GM12892 (cell line): Measurements from ENCODE around the gene LNP1.

Experiments
- DNase-seq: peaks from one replicate; pipeline ENCODE4 v3.0.0; 2011; ENCODE audit not compliant: insufficient read length
- FAIRE-seq: peaks from 2 replicates; lab custom pipeline; 2011; peaks lifted over from hg19 to GRCh38; lab: Jason Lieb, UNC
- POLR2A ChIP-seq: IDR thresholded peaks from 2 replicates; pipeline ENCODE4 v1.6.1; 2011; ENCODE audit warnings: low read depth, low read length, control low read depth
- POLR2AphosphoS5 ChIP-seq: IDR thresholded peaks from 2 replicates; pipeline ENCODE4 v1.6.1; 2011; ENCODE audit warnings: low read depth, low read length, control low read depth
- TAF1 ChIP-seq: IDR thresholded peaks from 2 replicates; pipeline ENCODE4 v1.6.1; 2011; ENCODE audit warnings: low read depth, mild to moderate bottlenecking, control low read depth, low read length, borderline replicate concordance

The LNP1 gene

DNA sequence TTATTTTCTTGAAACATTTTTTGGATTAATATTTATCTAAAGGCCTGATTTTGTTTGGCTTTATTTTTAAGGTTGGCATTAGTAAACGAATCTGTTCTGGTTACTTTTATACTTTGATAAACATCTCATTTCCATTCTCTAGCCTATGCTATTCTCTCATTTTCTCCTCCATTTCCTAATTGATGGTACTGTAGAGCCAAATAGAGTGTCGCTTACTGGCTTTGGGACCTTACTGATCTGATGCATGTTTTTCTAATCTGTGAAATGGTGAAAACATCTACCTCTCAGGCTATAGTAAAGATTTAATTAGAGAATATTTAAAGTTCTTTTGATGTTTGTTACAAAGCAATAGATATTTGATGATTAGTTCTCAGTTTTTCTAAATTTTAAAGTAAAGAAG is 1.6 kb downstream of the LNP1 start:
- TF ChIP-seq POLR2A: no peak
- FAIRE-seq (no peak), DNase-seq (no peak)

DNA sequence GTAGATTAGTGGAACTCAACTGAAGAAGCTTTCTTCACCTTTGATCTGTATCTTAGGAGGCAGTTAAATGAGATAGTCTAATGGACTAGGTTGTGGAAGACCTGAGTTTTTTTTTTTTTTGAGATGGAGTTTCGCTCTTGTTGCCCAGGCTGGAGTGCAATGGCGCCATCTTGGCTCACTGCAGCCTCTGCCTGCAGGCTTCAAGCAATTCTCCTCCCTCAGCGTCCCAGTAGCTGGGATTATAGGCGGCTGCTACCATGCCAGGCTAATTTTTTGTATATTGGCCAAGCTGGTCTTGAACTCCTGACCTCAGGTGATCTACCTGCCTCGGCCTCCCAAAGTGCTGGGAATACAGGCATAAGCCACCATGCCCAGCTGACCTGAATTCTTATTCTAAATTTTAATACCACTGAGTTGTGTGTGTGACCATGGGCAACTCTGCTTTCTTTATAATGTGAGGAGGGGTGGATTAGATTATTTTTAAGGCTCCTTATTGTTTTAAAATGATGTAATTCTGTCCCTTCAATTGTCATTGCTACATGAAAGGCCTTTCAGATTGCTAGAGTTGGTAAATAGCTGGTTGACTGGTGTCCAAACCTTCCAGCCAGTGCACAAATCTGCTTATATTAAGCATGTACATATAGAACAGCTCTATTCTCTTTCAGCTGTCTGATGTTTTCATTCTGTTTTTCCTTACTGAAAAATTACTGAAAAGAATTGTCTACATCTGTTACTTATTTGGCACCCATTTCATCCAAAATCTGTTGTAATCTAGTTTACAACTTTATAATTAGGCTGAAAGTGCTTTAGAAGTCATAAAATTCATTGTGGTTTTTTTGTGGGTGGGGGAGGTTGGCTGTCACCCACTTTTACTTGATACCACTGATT is 2.3 kb downstream of the LNP1 start:
- DNase-seq: no peak
- TF ChIP-seq POLR2A (no peak), POLR2AphosphoS5 (no peak), TAF1 (no peak)
- no peak for FAIRE-seq

DNA sequence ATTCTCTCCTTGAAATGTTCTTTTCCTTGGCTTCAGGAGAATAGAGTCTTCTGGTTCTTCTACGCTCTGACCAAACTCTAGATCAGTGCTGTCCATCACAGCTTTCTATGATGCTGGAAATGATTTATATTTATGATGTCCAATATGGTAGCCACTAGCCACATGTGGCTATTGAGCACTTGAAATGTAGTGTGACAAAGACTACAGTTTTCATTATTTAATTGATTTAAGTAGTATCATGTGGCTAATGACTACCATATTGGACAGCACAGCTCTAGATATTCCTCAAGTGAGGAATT is 2.9 kb downstream of the LNP1 start:
- FAIRE-seq (no peak), DNase-seq (no peak)
- TF ChIP-seq POLR2A: no peak
- TF ChIP-seq POLR2AphosphoS5: no peak
- no peak for TF ChIP-seq TAF1

DNA sequence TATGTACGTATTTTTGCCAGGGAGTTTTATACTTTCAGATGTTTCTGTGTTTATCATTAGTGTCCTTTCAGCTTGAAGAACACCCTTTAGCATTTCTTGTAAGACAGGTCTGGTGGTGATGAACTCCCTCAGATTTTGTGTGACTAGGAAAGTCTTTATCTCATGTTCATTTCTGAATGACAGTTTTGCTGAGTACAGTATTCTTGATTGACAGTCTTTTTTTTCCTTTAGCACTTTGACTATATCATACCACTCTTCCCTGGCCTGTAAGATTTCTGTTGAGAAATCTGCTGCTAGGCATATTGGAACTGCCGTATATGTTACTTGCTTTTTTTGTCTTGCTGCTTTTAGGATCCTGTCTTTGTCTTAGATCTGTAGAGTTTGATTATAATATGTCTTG is 5.8 kb downstream of the LNP1 start:
- no peak for FAIRE-seq
- no peak for DNase-seq

DNA sequence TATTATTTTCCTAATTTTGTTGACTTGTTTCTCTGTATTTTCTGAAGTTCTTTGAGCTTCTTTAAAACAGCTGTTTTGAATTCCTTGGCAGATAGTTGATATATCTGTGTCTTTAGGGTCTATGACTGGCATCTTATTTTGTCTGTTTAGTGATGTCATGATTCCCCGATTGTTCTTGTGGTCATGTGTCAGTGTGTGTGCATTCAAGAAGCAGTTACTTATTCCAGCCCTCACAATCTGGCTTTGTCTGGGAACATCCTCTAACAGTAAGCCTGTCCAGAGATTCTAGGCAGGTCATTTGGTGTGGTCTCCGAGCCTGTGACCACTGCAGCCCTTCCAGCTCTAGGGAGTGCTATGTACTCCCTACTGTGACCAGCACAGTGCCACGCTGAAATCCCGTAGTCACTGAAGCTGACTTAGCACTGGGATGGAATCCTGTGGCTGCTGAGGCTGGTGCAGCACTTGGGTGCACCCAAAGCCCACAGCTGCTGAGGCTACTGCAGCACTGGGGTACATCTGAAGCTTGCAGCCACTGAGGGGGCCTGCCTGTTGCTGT is 6.7 kb downstream of the LNP1 start:
- DNase-seq: no peak
- TF ChIP-seq POLR2AphosphoS5 (no peak), TAF1 (no peak), POLR2A (no peak)
- no peak for FAIRE-seq

More for the DNA sequence above, 5.8 kb downstream of the LNP1 start:
- TF ChIP-seq POLR2A (no peak), TAF1 (no peak)

DNA sequence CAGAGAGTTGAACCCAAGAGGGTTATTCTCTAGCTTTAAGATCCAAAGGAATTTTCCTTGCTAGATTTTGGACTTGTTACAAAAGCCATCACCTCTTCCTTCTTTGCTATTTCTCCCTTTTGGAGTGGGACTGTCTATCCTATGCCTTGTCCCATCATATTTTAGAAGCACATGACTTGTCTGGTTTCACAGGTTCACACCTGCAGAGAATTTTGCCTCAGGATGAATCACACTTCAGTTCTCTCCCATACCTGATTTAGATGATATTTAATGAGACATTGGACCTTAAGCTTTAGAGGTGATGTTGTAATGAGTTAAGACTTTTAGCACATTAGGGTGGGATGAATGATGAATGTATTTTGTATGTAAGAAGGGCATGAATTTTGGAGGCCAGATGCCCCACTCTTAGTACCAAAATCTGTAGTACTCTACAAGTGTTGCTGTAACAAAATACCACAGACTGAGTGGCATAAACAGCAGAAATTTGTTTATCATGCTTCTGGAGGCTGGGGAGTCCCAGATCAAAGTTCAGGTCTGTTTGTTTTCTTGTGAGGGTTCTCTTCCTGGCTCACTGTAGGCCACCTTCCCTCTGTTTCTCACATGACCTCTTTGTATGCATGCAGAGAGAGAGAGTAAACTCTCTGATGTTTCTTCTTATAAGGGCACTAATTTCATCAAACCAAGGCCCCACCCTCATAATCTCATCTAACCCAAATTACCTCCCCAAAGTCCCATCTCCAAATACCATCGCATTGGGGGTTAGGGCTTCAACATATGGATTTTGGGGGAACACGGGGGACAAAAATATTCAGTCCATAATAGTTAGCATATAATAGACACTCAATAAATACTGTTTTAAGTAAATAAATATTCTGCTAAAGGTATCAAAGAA is 10.0 kb downstream of the LNP1 start:
- TF ChIP-seq TAF1: no peak
- TF ChIP-seq POLR2AphosphoS5: no peak
- TF ChIP-seq POLR2A: no peak
- no peak for FAIRE-seq

DNA sequence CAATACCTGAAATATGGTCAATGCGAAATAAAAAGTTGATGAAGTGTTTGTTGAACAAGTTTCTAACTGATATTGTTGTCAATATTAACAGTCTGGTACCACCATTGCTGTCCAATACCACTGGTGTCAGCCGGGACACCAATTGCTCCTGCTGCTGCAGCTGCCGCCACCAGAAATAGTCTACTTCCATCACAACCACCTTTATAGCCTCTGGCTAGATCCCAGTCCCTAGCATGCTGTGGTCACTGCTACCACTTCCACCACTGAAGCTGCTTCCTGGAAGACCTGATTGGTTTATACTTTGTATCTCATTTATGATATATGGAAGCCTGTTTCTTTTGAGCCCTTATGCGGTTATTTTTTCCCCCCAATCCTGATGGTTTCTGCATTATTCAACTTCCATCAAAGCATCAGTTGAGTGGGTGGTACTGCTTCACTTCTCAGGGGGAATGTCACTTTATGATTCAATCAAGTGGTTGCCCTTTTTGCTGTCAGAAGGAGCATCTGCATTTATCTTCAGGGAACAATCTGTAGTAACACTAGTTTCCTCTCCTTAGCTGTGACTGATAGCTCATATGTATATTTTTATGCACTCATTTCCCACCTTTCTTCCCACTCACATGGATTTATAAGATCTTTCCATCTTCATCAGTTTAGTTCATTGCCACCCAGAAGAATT is 11.7 kb downstream of the LNP1 start:
- FAIRE-seq: no peak
- no peak for TF ChIP-seq POLR2A
- no peak for TF ChIP-seq POLR2AphosphoS5
- TF ChIP-seq TAF1: no peak
- DNase-seq: no peak

More for the DNA sequence above, 10.0 kb downstream of the LNP1 start:
- no peak for DNase-seq

DNA sequence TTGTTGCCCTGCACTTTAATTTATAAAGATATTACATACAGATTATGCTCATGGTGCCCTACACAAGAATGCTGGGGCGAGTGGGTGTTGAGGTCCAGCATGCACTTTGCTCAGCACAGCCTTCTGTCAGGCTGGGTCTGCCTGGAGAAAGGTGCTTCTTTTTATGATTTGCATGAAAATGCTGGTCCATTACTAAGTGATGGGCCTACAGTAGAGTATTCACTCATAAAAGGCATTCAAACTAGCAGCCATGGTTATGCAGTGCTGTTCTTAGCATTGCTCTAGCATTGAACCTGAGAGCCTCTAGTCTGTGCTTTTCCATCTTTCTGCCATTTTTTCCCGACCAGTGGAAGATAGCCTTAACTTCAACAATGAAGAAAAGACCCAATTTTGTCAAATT is 12.3 kb downstream of the LNP1 start:
- FAIRE-seq (no peak), DNase-seq (no peak)
- TF ChIP-seq POLR2AphosphoS5: no peak
- TF ChIP-seq TAF1: no peak
- TF ChIP-seq POLR2A: no peak

DNA sequence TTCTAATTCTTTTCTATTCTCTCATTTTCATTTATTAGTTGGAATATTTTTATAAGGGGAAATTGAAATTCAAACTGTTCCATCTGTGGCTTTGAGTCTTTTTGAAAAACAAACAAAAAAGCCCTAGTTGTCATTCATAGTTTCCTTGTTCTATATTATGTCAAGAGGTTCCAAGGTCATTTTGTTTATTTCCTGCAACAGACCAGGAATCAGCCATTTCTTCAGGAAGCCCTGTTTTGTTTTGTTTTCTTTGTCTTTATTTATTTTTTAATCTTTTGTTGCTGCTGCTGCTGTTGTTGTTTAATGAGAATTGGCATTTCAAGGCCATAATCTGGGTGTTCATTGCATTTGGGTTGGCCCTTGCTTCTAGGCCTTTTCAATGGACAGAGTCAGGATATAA is 14.8 kb downstream of the LNP1 start:
- no peak for FAIRE-seq
- DNase-seq: no peak
- TF ChIP-seq POLR2AphosphoS5 (no peak), TAF1 (no peak)

DNA sequence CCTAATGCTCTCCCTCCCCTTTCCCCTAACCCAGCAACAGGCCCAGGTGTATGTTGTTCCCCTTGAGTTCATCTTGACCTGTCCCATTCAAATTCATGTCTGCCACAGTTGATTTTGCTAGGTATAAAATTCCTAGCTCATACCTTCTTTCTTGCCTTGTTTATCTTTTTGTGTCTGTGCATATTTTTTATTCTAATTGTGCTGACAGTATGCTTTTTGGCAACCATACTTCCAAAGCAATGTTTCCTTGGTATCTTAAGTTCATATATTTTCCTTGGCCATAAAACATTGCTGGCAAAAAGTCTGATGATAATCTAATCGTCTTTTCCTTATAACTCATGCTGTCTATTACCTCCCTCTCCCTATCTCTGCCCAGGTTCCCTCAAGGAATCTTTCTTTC is 15.5 kb downstream of the LNP1 start:
- TF ChIP-seq POLR2AphosphoS5 (no peak), TAF1 (no peak), POLR2A (no peak)
- peak; percentile 5 for FAIRE-seq
- DNase-seq: no peak

DNA sequence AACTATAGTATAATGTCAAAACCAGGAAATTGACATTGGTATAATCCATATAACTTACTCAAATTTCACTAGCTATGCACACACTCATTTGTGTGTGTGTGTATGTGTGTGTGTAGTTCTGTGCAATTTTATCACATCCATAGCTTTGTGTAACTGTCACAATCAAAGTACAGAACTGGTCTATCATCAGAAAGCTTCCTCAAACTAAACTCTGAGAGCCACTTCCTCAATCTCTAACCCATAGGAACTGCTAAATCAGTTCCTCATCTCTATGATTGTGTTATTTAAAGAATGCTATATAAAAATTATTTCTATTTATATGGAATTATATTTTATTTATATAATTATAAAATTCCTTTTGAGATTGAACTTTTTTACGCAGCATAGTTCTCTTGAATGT is 18.1 kb downstream of the LNP1 start:
- peak; percentile 46 for FAIRE-seq
- TF ChIP-seq POLR2A (no peak), TAF1 (no peak), POLR2AphosphoS5 (no peak)
- no peak for DNase-seq
